Measurements from ENCODE around the gene TTC29. TPM values are rescaled to one million over a fixed set of nuclear protein-coding genes. Genes with fewer than 3 reads are reported as not detected.

The TTC29 gene
- total RNA-seq, 1 donor = under 0.01 TPM

DNA sequence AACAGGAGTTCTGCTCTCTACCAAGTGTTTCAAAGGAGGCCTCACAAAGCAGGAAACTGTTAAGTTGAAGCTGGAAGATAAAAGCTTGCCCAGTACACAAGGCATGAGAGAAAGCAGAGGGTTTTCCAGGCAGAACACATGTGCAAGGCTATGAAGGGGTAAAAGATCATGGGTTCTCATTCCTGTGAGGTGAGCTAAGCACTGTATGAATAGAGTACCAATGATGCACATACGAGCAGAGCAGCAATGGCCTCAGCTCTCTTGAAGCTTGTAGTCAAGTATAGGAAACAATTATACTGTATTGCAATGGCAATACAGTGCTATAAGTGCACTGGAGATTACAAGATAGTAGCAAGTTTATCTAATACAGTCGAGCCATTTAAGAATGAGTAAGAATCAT lies 18.0 kb downstream of the TTC29 start:
- DNase-seq (ENCODE audit: insufficient read length, low spot score, missing footprints) = no peak
- TF ChIP-seq CTCF (IDR thresholded peaks at IDR 0.05; ENCODE audit: extremely low read depth, low read depth, low read length) = no peak
- no peak overlapping the region for H2AFZ ChIP-seq (ENCODE audit: low read length)
- no peaks in the 10 kb centered on the region for H3K4me1 ChIP-seq (ENCODE audit: insufficient read depth, low read length)
- no peak overlapping the region for H3K4me3 ChIP-seq (ENCODE audit: insufficient read depth, low read length)
- H3K36me3 ChIP-seq (ENCODE audit: insufficient read depth, low read length) = no peaks in the 10 kb centered on the region
- no peak overlapping the region for H3K4me2 ChIP-seq (ENCODE audit: insufficient read depth, low read length)
- H3K27me3 ChIP-seq (ENCODE audit: insufficient read depth, low read length) = no peaks in the 10 kb centered on the region
- H4K20me1 ChIP-seq (ENCODE audit: insufficient read depth, low read length) = no peaks in the 10 kb centered on the region
- no peak overlapping the region for H3K27ac ChIP-seq (ENCODE audit: low read depth, low read length)
- H3K79me2 ChIP-seq (ENCODE audit: insufficient read depth, low read length) = no peaks in the 10 kb centered on the region
- H3K9me3 ChIP-seq (ENCODE audit: low read depth, low read length) = no peaks in the 10 kb centered on the region

DNA sequence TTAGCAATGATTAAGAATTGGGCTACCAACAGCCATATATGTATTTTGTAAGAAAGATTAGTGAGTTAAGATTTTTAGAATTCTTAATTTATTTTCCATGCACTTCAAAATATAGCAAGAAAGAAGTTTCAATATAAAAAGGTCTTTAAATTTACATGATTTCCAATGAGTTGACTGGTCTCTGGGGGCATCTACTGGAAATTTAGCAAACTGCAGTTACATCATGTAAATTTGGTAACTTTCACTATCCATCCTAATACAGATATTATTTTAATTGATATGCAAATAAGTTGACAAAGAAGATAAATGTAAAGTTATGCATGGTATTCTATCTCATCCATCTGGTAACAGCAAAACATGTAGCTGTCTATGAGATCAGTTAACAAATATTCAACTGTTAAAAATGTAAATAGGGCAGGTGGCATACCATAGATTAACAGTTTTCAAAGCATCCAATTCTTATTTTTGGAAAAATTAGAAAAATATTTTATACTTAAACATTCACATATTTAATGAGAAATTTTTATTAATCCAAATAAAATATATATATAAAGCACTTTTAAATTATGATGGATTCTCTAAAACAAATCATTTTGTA lies 29.1 kb downstream of the TTC29 start:
- no peak overlapping the region for H3K4me2 ChIP-seq (ENCODE audit: insufficient read depth, low read length)
- H2AFZ ChIP-seq (ENCODE audit: low read length) = no peak overlapping the region
- H3K27me3 ChIP-seq (ENCODE audit: insufficient read depth, low read length) = no peaks in the 10 kb centered on the region
- TF ChIP-seq CTCF (IDR thresholded peaks at IDR 0.05; ENCODE audit: extremely low read depth, low read depth, low read length) = peak; percentile 71
- H3K27ac ChIP-seq (ENCODE audit: low read depth, low read length) = no peak overlapping the region
- no peaks in the 10 kb centered on the region for H4K20me1 ChIP-seq (ENCODE audit: insufficient read depth, low read length)
- no peak overlapping the region for H3K4me3 ChIP-seq (ENCODE audit: insufficient read depth, low read length)
- no peak for DNase-seq (ENCODE audit: insufficient read length, low spot score, missing footprints)
- H3K79me2 ChIP-seq (ENCODE audit: insufficient read depth, low read length) = no peaks in the 10 kb centered on the region
- H3K36me3 ChIP-seq (ENCODE audit: insufficient read depth, low read length) = no peaks in the 10 kb centered on the region
- H3K9me3 ChIP-seq (ENCODE audit: low read depth, low read length) = no peaks in the 10 kb centered on the region
- no peaks in the 10 kb centered on the region for H3K4me1 ChIP-seq (ENCODE audit: insufficient read depth, low read length)

- no peaks in the 10 kb centered on the region for H3K27me3 ChIP-seq (ENCODE audit: insufficient read depth, low read length)
- no peaks in the 10 kb centered on the region for H3K9me3 ChIP-seq (ENCODE audit: low read depth, low read length)
- H3K27ac ChIP-seq (ENCODE audit: low read depth, low read length) = no peak overlapping the region
- H3K4me3 ChIP-seq (ENCODE audit: insufficient read depth, low read length) = no peak overlapping the region
- no peaks in the 10 kb centered on the region for H3K4me1 ChIP-seq (ENCODE audit: insufficient read depth, low read length)
- no peak for DNase-seq (ENCODE audit: insufficient read length, low spot score, missing footprints)
- no peak overlapping the region for H3K4me2 ChIP-seq (ENCODE audit: insufficient read depth, low read length)
- H2AFZ ChIP-seq (ENCODE audit: low read length) = no peak overlapping the region
- no peaks in the 10 kb centered on the region for H3K36me3 ChIP-seq (ENCODE audit: insufficient read depth, low read length)
- H4K20me1 ChIP-seq (ENCODE audit: insufficient read depth, low read length) = no peaks in the 10 kb centered on the region
- TF ChIP-seq CTCF (IDR thresholded peaks at IDR 0.05; ENCODE audit: extremely low read depth, low read depth, low read length) = no peak
- no peaks in the 10 kb centered on the region for H3K79me2 ChIP-seq (ENCODE audit: insufficient read depth, low read length)
These were observed 30.5 kb downstream of the TTC29 start for GRCh38 chr4:146915132-146915531.

DNA sequence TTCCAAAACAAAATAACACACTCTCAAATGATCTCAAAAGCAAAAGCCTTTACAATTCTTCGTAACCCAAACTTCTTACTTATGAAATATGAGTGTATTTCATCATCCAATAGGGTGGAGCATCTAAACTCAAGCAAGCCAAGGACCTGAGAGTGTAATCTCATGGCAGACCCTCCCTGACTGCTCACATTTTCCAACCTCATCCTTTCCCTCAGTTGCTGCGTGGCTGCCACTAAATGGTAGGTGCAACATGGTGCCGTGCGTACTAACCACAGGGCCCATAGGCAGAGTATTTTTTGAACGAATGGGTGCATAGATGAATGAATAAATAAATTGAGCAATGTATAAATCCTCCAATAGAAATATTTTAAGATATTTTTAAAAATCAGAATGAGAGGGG lies 45.4 kb downstream of the TTC29 start:
- H3K79me2 ChIP-seq (ENCODE audit: insufficient read depth, low read length) = no peaks in the 10 kb centered on the region
- no peaks in the 10 kb centered on the region for H3K9me3 ChIP-seq (ENCODE audit: low read depth, low read length)
- H2AFZ ChIP-seq (ENCODE audit: low read length) = no peak overlapping the region
- H3K4me2 ChIP-seq (ENCODE audit: insufficient read depth, low read length) = no peak overlapping the region
- H3K27ac ChIP-seq (ENCODE audit: low read depth, low read length) = no peak overlapping the region
- no peak for TF ChIP-seq CTCF (IDR thresholded peaks at IDR 0.05; ENCODE audit: extremely low read depth, low read depth, low read length)
- peaks cover 3% of the 10 kb centered on the region for H3K27me3 ChIP-seq (ENCODE audit: insufficient read depth, low read length)
- DNase-seq (ENCODE audit: insufficient read length, low spot score, missing footprints) = no peak
- H3K4me1 ChIP-seq (ENCODE audit: insufficient read depth, low read length) = no peaks in the 10 kb centered on the region
- no peaks in the 10 kb centered on the region for H3K36me3 ChIP-seq (ENCODE audit: insufficient read depth, low read length)
- H4K20me1 ChIP-seq (ENCODE audit: insufficient read depth, low read length) = no peaks in the 10 kb centered on the region
- no peak overlapping the region for H3K4me3 ChIP-seq (ENCODE audit: insufficient read depth, low read length)

Data from osteoblast (primary cell).